Measurements from ENCODE around the gene RAB5IF. TPM values are rescaled to one million over a fixed set of nuclear protein-coding genes. Genes with fewer than 3 reads are reported as not detected.

The RAB5IF gene
- total and polyA plus RNA-seq, 2 of the 13 experiments (the other 11 are each of a cell fraction or from before 2014, with no cell fraction given): 261 to 305 TPM

DNA sequence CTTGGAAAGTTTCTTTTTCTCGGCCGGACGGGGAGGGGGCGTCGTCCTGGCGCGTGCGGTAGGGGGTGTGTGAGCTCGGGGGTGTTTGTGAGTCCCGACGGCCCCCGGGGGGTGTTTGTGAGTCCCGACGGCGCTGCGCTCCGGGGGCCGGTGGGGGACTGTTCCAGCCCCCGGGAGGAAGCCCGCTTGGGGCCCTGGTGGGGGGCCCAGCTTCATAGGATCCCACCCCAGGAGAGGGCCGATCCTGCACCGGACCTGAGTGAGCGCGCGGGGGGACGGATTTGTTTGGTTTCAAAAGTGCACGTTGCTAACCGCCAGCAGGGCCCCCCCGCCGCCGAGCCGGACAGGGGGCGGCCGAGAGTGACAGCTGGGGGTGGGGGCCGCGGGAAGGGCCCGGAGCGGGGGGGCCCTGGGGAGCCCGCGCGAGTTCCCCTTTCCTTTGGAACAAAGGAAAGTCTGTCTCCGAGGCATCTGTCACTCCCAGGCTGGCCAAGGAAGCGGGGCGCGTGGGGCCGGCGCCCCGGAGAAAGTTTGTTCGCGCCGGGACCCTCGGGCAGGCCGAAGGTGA lies 31.7 kb upstream of the RAB5IF start (continued):
- TF ChIP-seq, protein P1, sequence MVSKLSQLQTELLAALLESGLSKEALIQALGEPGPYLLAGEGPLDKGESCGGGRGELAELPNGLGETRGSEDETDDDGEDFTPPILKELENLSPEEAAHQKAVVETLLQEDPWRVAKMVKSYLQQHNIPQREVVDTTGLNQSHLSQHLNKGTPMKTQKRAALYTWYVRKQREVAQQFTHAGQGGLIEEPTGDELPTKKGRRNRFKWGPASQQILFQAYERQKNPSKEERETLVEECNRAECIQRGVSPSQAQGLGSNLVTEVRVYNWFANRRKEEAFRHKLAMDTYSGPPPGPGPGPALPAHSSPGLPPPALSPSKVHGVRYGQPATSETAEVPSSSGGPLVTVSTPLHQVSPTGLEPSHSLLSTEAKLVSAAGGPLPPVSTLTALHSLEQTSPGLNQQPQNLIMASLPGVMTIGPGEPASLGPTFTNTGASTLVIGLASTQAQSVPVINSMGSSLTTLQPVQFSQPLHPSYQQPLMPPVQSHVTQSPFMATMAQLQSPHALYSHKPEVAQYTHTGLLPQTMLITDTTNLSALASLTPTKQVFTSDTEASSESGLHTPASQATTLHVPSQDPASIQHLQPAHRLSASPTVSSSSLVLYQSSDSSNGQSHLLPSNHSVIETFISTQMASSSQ (IDR thresholded peaks at IDR 0.05; ENCODE audit: low read depth): 0 out of 2 replicates have a peak, but pooled peaks have one; percentile 7
- TF ChIP-seq, protein P1 (CRISPR knock-in tag; IDR thresholded peaks at IDR 0.05; ENCODE audit: borderline replicate concordance): no peak
- TF ChIP-seq REL (CRISPR knock-in tag; conservative IDR thresholded peaks at IDR 0.05) (peak; percentile 0; the same call in 1 of the 2 replicates), HNRNPK (IDR thresholded peaks at IDR 0.05; ENCODE audit: low read depth, low read length, poor library complexity, severe bottlenecking) (peak; percentile 43), ZNF543 (CRISPR knock-in tag; IDR thresholded peaks at IDR 0.05) (no peak), SMARCC2 (IDR thresholded peaks at IDR 0.05) (no peak), KDM6A (CRISPR knock-in tag; IDR thresholded peaks at IDR 0.05; ENCODE audit: low read depth) (no peak), KAT7 (CRISPR knock-in tag; IDR thresholded peaks at IDR 0.05; ENCODE audit: borderline replicate concordance) (peak; percentile 17; the same call in 1 of the 2 replicates), MYC (CRISPR knock-in tag; IDR thresholded peaks at IDR 0.05; ENCODE audit: borderline replicate concordance) (peak; percentile 66; the same call in 1 of the 2 replicates), ASH2L (IDR thresholded peaks at IDR 0.05; ENCODE audit: insufficient read length, low read depth, low read length) (peak; percentile 34), ZNF367 (CRISPR knock-in tag; IDR thresholded peaks at IDR 0.05; ENCODE audit: borderline replicate concordance) (peak; percentile 12; the same call in 1 of the 2 replicates), KMT2B (CRISPR knock-in tag; IDR thresholded peaks at IDR 0.05) (0 out of 2 replicates have a peak, but pooled peaks have one; percentile 1), ZNF253 (CRISPR knock-in tag; IDR thresholded peaks at IDR 0.05; ENCODE audit: borderline replicate concordance) (no peak), ZNF546 (CRISPR knock-in tag; conservative IDR thresholded peaks at IDR 0.05) (no peak), HNF4G (IDR thresholded peaks at IDR 0.05; ENCODE audit: borderline replicate concordance, low read depth, low read length) (no peak), HNF4G (CRISPR knock-in tag; IDR thresholded peaks at IDR 0.05; ENCODE audit: borderline replicate concordance, low read depth) (no peak), ZIK1 (CRISPR knock-in tag; IDR thresholded peaks at IDR 0.05; ENCODE audit: borderline replicate concordance, low read depth) (0 out of 2 replicates have a peak, but pooled peaks have one; percentile 22), SIN3B (IDR thresholded peaks at IDR 0.05; ENCODE audit: low read length) (no peak)
- TF ChIP-seq, protein P2, sequence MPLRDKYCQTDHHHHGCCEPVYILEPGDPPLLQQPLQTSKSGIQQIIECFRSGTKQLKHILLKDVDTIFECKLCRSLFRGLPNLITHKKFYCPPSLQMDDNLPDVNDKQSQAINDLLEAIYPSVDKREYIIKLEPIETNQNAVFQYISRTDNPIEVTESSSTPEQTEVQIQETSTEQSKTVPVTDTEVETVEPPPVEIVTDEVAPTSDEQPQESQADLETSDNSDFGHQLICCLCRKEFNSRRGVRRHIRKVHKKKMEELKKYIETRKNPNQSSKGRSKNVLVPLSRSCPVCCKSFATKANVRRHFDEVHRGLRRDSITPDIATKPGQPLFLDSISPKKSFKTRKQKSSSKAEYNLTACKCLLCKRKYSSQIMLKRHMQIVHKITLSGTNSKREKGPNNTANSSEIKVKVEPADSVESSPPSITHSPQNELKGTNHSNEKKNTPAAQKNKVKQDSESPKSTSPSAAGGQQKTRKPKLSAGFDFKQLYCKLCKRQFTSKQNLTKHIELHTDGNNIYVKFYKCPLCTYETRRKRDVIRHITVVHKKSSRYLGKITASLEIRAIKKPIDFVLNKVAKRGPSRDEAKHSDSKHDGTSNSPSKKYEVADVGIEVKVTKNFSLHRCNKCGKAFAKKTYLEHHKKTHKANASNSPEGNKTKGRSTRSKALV (CRISPR knock-in tag; IDR thresholded peaks at IDR 0.05): 0 out of 2 replicates have a peak, but pooled peaks have one; percentile 16
- TF ChIP-seq, protein P3, sequence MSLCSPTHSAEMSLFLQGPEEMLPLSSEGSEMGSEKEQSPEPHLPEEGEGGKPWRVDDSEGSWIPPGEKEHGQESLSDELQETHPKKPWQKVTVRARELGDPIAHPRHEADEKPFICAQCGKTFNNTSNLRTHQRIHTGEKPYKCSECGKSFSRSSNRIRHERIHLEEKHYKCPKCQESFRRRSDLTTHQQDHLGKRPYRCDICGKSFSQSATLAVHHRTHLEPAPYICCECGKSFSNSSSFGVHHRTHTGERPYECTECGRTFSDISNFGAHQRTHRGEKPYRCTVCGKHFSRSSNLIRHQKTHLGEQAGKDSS (CRISPR knock-in tag; IDR thresholded peaks at IDR 0.05; ENCODE audit: borderline replicate concordance, low read depth): peak; percentile 59; the same call in 1 of the 2 replicates

Measured in HepG2 (cell line).